ENCODE data around the gene XIRP1.

XIRP1 gene

DNA sequence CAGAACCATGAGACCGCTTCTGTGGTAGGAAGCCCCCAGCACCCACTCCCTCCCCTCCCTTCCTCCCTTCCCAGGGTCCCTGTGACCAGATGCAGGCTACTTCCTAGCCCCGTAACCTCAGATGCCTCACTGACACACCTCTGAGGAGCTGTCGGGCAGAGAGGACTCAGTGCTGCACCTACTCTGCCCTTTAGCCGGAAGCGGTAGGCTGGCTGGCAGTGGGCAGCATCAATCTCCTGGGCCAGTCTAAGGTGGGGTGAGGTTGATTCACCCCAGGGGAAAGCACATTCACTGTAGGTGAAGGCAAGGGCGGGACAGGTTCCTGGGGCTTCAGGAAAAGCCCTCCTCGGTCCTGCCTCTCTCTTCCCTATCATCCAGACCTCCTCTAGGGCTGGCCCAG lies 58.1 kb downstream of the XIRP1 start:
- no peak for TF ChIP-seq FOXP2 (optimal IDR thresholded peaks at IDR 0.05; ENCODE audit: borderline replicate concordance, extremely low read depth, extremely low read length, insufficient read depth)
- no peak for TF ChIP-seq SIN3A (IDR thresholded peaks at IDR 0.05; ENCODE audit: borderline replicate concordance, insufficient read depth, low read length)

DNA sequence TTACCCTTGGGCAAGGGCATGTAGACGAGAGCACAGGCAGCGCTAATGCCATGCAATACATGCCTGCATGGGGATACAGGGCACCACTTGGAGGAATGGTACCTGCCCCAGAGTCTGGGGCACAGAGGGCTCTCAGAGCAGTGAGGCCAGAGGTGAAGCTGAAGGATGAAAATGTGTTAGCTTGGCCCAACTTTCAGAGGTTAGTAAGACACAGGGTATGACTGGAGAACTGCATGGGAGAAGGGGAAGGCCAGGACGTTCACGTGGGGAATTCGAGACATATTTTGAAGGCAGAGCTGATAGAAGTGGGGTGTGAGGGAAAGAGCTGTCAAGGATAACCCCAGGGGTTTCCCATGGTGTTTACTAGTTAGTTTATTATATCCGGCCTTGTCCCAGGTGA lies 58.6 kb downstream of the XIRP1 start:
- TF ChIP-seq TAF1 (IDR thresholded peaks at IDR 0.05; ENCODE audit: borderline replicate concordance, insufficient read depth, low read length), result no peak

All from PFSK-1 (cell line).